HCT116 (cell line): ENCODE results near the gene CACNG5. TPM values are rescaled to one million over a fixed set of nuclear protein-coding genes. Genes with fewer than 3 reads are reported as not detected.

Experiments used
- ATAC-seq: fragments of 200-7000 bp; cut with Tn5 transposase; 2 replicates; pipeline ENCODE4 v1.9.1; 2020; ENCODE audit warnings: mild to moderate bottlenecking, moderate library complexity
- BruUV-seq: library from RNA; stranded (reverse); fragments of 400-500 nt; replicated peaks from 2 replicates; lab custom pipeline; 2021; lab: Mats Ljungman, UMichigan
- CTCF ChIA-PET: fragments of 300-600 bp; sonication (Branson Sonifier 250); formaldehyde crosslinking; loops from one replicate; lab custom pipeline; 2021; ENCODE audit warnings: antibody characterized with exemption; lab: Charles Lee
- POLR2A ChIA-PET: fragments of 300-600, 350-600 bp; sonication (Branson Sonifier 250); formaldehyde crosslinking; loops from one replicate; lab custom pipeline; 2021; ENCODE audit warnings: antibody characterized with exemption; lab: Charles Lee
- RAD21 ChIA-PET, 2 experiments: fragments of 300-600 bp; sonication (Branson Sonifier 250); formaldehyde crosslinking; loops; one replicate each; lab custom pipeline; 2023; ENCODE audit warnings: low total read pairs in 2 of 2; ENCODE audit not compliant: uncharacterized antibody in 2 of 2, unreplicated experiment in 2 of 2, low non-redundant PET in 1 of 2; lab: Charles Lee
- DNase-seq: peaks from one replicate; pipeline ENCODE4 v3.0.0-alpha.2; 2010; ENCODE audit warnings: low read depth, low spot score
- H2AFZ ChIP-seq: fragments of 200-600 bp; shearing (Covaris generic), sonication (generic); 2 replicates; pipeline ENCODE4 v1.6.1; 2017; ENCODE audit warnings: low read depth, mixed run types, mixed read lengths, antibody characterized with exemption, low read length; ENCODE audit not compliant: poor library complexity, severe bottlenecking
- H3K27ac ChIP-seq: 2 replicates; pipeline ENCODE4 v1.5.1; 2012; ENCODE audit warnings: low read depth, low read length
- H3K27me3 ChIP-seq: fragments of 200-600 bp; sonication (generic); 2 replicates; pipeline ENCODE4 v1.6.1; 2016; ENCODE audit warnings: mixed run types, low read length, mixed read lengths; ENCODE audit not compliant: insufficient read depth
- H3K36me3 ChIP-seq, 2 experiments: fragments of 200-500 bp in 1 of 2; fragments of 200-600 bp in 1 of 2; sonication (Bioruptor generic) in 1 of 2; sonication (generic) in 1 of 2; 2 replicates each; pipeline versions ENCODE4 v1.5.1 to v1.6.1; 2014 to 2016; ENCODE audit warnings: low read length in 2 of 2, inconsistent platforms in 1 of 2, mixed read lengths in 1 of 2, mixed run types in 1 of 2; ENCODE audit not compliant: insufficient read depth in 2 of 2, control insufficient read depth in 1 of 2
- H3K4me1 ChIP-seq, 2 experiments: fragments of 200-600 bp in 1 of 2; sonication (generic) in 1 of 2; 2 replicates each; pipeline versions ENCODE4 v1.5.1 to v1.6.1; 2012 to 2017; ENCODE audit warnings: low read length in 2 of 2, inconsistent platforms in 1 of 2, mild to moderate bottlenecking in 1 of 2, mixed read lengths in 1 of 2, mixed run types in 1 of 2, moderate library complexity in 1 of 2; ENCODE audit not compliant: insufficient read depth in 2 of 2, control insufficient read depth in 1 of 2
- H3K4me2 ChIP-seq: fragments of 200-600 bp; sonication (generic); 2 replicates; pipeline ENCODE4 v1.6.1; 2017; ENCODE audit warnings: mixed run types, low read length, mixed read lengths
- H3K4me3 ChIP-seq, 2 experiments: fragments of 200-600 bp in 1 of 2; sonication (generic) in 1 of 2; replicated peaks in 1 of 2; 2 replicates each; pipeline ENCODE4 v1.5.1; 2011 to 2016; ENCODE audit warnings: low read length in 2 of 2, control low read depth in 1 of 2, low read depth in 1 of 2, mild to moderate bottlenecking in 1 of 2, mixed read lengths in 1 of 2, mixed run types in 1 of 2
- H3K79me2 ChIP-seq: fragments of 200-600 bp; sonication (generic); 2 replicates; pipeline ENCODE4 v1.6.1; 2017; ENCODE audit warnings: mild to moderate bottlenecking, mixed run types, low read length, moderate library complexity, mixed read lengths; ENCODE audit not compliant: insufficient read depth
- H3K9ac ChIP-seq: fragments of 200-600 bp; sonication (generic); 2 replicates; pipeline ENCODE4 v1.6.1; 2016; ENCODE audit warnings: low read length, mixed read lengths
- H3K9me2 ChIP-seq: fragments of 200-600 bp; sonication (generic), shearing (Covaris generic); 2 replicates; pipeline ENCODE4 v1.6.1; 2017; ENCODE audit warnings: mixed run types, mild to moderate bottlenecking, moderate library complexity; ENCODE audit not compliant: insufficient read depth
- H3K9me3 ChIP-seq, 2 experiments: fragments of 200-500 bp in 1 of 2; fragments of 200-600 bp in 1 of 2; sonication (Bioruptor generic) in 1 of 2; sonication (generic) in 1 of 2; 2 replicates each; pipeline ENCODE4 v1.6.1; 2014 to 2017; ENCODE audit warnings: low read length in 2 of 2, mixed read lengths in 2 of 2, inconsistent platforms in 1 of 2, low read depth in 1 of 2, mild to moderate bottlenecking in 1 of 2, mixed run types in 1 of 2, moderate library complexity in 1 of 2; ENCODE audit not compliant: control insufficient read depth in 1 of 2, insufficient read depth in 1 of 2
- H4K20me1 ChIP-seq: fragments of 200-600 bp; sonication (generic), shearing (Covaris generic); 2 replicates; pipeline ENCODE4 v1.6.1; 2017; ENCODE audit warnings: mixed run types, mild to moderate bottlenecking, moderate library complexity; ENCODE audit not compliant: insufficient read depth
- EGR1 ChIP-seq: IDR thresholded peaks from 2 replicates; pipeline ENCODE4 v1.6.1; 2012; ENCODE audit warnings: low read depth
- EZH2phosphoT487 ChIP-seq: fragments of 200-600 bp; IDR thresholded peaks from 2 replicates; pipeline ENCODE4 v1.6.1; 2018; ENCODE audit warnings: antibody characterized with exemption, borderline replicate concordance
- FOSL1 ChIP-seq: IDR thresholded peaks from 2 replicates; pipeline ENCODE4 v1.6.1; 2012; ENCODE audit warnings: low read depth
- JUND ChIP-seq: IDR thresholded peaks from 2 replicates; pipeline ENCODE4 v1.6.1; 2012
- POLR2A ChIP-seq: IDR thresholded peaks from 2 replicates; pipeline ENCODE4 v1.7.0; 2011; ENCODE audit warnings: borderline replicate concordance; ENCODE audit not compliant: insufficient read depth, insufficient read length; ENCODE audit errors: extremely low read depth
- SP1 ChIP-seq: IDR thresholded peaks from 2 replicates; pipeline ENCODE4 v1.6.1; 2012; ENCODE audit warnings: low read depth
- YY1 ChIP-seq: IDR thresholded peaks from 2 replicates; pipeline ENCODE4 v1.6.1; 2011; ENCODE audit warnings: low read length, low read depth, moderate library complexity, mild to moderate bottlenecking; ENCODE audit not compliant: insufficient replicate concordance; ENCODE audit errors: extremely low read depth
- ZFX ChIP-seq: fragments of 450-650 bp; IDR thresholded peaks from 2 replicates; pipeline ENCODE4 v1.6.1; 2017
- ZNF274 ChIP-seq: fragments of 200-500 bp; sonication (Bioruptor generic); IDR thresholded peaks from 2 replicates; pipeline ENCODE4 v1.6.1; 2014; ENCODE audit warnings: mild to moderate bottlenecking, low read depth, low read length, inconsistent platforms
- intact Hi-C: fragments of 100-400 bp; cut with micrococcal nuclease; formaldehyde crosslinking; loops from 2 replicates; pipeline ENCODE4 v1.10.0; 2022
- total RNA-seq: library from RNA; stranded (reverse); gene quantifications from one replicate; pipeline ENCODE4 v1.2.1, GENCODE V29; 2021; ENCODE audit not compliant: unreplicated experiment
- TF ChIP-seq, protein P1 (sequence below): IDR thresholded peaks from 2 replicates; pipeline ENCODE4 v1.6.1; 2012
- TF ChIP-seq, protein P2 (sequence below): IDR thresholded peaks from 2 replicates; pipeline ENCODE4 v1.6.1; 2012; ENCODE audit warnings: low read depth
- TF ChIP-seq, protein P3 (sequence below), 3 experiments: fragments of 200-600 bp in 1 of 3; sonication (generic) in 1 of 3; IDR thresholded peaks in 2 of 3; conservative IDR thresholded peaks in 1 of 3; 2 replicates each; pipeline ENCODE4 v1.5.1; 2012 to 2017; ENCODE audit warnings: low read depth in 2 of 3, low read length in 2 of 3, antibody characterized with exemption in 1 of 3, borderline replicate concordance in 1 of 3, control low read depth in 1 of 3, mild to moderate bottlenecking in 1 of 3, mixed read lengths in 1 of 3, mixed run types in 1 of 3, moderate library complexity in 1 of 3; ENCODE audit not compliant: insufficient read depth in 1 of 3

Gene CACNG5
- total RNA-seq, 1 experiment from 2014 or later = not detected

DNA sequence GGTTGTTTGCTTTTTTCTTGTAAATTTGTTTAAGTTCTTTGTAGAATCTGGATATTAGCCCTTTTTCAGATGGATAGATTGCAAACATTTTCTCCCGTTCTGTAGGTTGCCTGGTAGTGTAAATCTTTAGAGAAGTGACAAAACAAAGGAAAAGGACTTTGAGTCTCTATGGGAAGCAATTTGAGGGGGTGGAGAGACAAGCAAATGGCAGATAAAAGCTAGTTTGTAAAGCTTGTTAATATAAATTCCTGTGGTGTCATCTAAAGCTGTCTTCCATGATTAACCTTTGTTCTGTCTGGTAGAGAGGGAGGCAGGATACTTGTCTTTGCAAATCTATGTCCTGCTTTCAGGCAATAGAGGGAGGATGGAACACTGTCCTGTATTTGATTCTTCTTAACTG is 89.0 kb downstream of the CACNG5 start:
- Histone ChIP-seq H4K20me1 (no peaks in the 10 kb centered on the region), H3K36me3 (no peaks in the 10 kb centered on the region), H3K9me3 (no peaks in the 10 kb centered on the region), H3K4me3 (no peak overlapping the region), H3K27me3 (no peaks in the 10 kb centered on the region), H3K4me1 (peaks cover 0 to 3% of the 10 kb centered on the region in 2 experiments; a peak in 1 of 4 replicates), H3K4me2 (no peak overlapping the region), H2AFZ (no peak overlapping the region), H3K27ac (no peak overlapping the region), H3K9ac (no peak overlapping the region), H3K9me2 (no peaks in the 10 kb centered on the region), H3K79me2 (no peaks in the 10 kb centered on the region)
- ChIA-PET RAD21 (no interaction called here), POLR2A (no interaction called here), CTCF (no interaction called here)
- TF ChIP-seq FOSL1 = no peak
- no peak for TF ChIP-seq EZH2phosphoT487
- TF ChIP-seq, protein P1, sequence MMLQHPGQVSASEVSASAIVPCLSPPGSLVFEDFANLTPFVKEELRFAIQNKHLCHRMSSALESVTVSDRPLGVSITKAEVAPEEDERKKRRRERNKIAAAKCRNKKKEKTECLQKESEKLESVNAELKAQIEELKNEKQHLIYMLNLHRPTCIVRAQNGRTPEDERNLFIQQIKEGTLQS = no peak
- TF ChIP-seq YY1 = no peak
- TF ChIP-seq ZFX = no peak
- TF ChIP-seq ZNF274 = no peak
- TF ChIP-seq EGR1 = no peak
- no peak for TF ChIP-seq POLR2A
- BruUV-seq = no TSS peak
- DNase-seq = no peak
- ATAC-seq = no peak
- intact Hi-C loops = no loop called here

DNA sequence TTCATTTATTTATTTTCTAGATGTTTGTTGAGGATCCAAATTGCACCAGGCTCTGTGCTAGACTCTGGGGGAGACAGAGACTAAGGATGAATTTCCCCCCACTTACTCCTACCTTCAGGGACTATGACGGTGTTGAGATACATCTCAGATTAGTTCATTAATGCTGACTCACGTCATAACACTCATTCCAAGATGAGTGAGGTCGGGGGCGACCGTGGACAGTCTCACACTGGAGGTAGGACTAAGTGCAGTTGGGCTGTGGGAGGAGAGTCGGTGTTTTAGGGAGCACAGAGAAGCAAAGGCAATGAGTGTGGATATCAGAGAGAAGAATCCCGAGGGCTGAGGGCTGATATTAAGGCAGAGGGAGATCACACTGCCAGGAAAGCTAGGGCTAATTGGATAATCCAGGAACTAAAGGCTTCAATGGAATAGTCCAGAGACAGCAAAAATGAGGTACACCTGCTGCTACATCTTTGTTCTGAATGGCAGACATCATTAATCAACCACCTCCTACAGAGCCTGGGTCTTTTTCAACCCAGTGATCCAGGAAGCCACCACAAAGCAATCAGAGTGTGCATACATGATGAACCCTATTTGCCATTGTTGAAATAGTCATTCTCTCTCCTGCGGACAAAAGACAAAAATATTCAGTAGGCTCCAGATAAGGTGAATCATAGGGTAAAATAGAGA is 91.0 kb downstream of the CACNG5 start:
- DNase-seq (no peak), ATAC-seq (no peak)
- RAD21 ChIA-PET = no interaction called here
- no peak overlapping the region for H3K27ac ChIP-seq
- H3K36me3 ChIP-seq = no peaks in the 10 kb centered on the region
- H3K9ac ChIP-seq = no peak overlapping the region
- intact Hi-C loops = no loop called here
- no peaks in the 10 kb centered on the region for H3K79me2 ChIP-seq
- H3K9me3 ChIP-seq = no peaks in the 10 kb centered on the region
- no TSS peak for BruUV-seq
- no peaks in the 10 kb centered on the region for H4K20me1 ChIP-seq
- H3K9me2 ChIP-seq = no peaks in the 10 kb centered on the region
- peaks cover 3 to 7% of the 10 kb centered on the region in 2 experiments; a peak in 3 of 4 replicates for H3K4me1 ChIP-seq
- no peak overlapping the region for H3K4me3 ChIP-seq
- no peak overlapping the region for H2AFZ ChIP-seq
- POLR2A ChIA-PET = no interaction called here
- TF ChIP-seq, protein P2, sequence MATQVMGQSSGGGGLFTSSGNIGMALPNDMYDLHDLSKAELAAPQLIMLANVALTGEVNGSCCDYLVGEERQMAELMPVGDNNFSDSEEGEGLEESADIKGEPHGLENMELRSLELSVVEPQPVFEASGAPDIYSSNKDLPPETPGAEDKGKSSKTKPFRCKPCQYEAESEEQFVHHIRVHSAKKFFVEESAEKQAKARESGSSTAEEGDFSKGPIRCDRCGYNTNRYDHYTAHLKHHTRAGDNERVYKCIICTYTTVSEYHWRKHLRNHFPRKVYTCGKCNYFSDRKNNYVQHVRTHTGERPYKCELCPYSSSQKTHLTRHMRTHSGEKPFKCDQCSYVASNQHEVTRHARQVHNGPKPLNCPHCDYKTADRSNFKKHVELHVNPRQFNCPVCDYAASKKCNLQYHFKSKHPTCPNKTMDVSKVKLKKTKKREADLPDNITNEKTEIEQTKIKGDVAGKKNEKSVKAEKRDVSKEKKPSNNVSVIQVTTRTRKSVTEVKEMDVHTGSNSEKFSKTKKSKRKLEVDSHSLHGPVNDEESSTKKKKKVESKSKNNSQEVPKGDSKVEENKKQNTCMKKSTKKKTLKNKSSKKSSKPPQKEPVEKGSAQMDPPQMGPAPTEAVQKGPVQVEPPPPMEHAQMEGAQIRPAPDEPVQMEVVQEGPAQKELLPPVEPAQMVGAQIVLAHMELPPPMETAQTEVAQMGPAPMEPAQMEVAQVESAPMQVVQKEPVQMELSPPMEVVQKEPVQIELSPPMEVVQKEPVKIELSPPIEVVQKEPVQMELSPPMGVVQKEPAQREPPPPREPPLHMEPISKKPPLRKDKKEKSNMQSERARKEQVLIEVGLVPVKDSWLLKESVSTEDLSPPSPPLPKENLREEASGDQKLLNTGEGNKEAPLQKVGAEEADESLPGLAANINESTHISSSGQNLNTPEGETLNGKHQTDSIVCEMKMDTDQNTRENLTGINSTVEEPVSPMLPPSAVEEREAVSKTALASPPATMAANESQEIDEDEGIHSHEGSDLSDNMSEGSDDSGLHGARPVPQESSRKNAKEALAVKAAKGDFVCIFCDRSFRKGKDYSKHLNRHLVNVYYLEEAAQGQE = no peak
- TF ChIP-seq JUND (no peak), SP1 (no peak), POLR2A (no peak), ZFX (no peak)
- TF ChIP-seq, protein P3, sequence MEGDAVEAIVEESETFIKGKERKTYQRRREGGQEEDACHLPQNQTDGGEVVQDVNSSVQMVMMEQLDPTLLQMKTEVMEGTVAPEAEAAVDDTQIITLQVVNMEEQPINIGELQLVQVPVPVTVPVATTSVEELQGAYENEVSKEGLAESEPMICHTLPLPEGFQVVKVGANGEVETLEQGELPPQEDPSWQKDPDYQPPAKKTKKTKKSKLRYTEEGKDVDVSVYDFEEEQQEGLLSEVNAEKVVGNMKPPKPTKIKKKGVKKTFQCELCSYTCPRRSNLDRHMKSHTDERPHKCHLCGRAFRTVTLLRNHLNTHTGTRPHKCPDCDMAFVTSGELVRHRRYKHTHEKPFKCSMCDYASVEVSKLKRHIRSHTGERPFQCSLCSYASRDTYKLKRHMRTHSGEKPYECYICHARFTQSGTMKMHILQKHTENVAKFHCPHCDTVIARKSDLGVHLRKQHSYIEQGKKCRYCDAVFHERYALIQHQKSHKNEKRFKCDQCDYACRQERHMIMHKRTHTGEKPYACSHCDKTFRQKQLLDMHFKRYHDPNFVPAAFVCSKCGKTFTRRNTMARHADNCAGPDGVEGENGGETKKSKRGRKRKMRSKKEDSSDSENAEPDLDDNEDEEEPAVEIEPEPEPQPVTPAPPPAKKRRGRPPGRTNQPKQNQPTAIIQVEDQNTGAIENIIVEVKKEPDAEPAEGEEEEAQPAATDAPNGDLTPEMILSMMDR (IDR thresholded peaks at IDR 0.05 in 2 of 3, conservative IDR thresholded peaks at IDR 0.05 in 1 of 3; ENCODE audit: borderline replicate concordance in 1 of 3, insufficient read depth in 1 of 3, low read depth in 2 of 3, low read length in 2 of 3) = no peak
- no peak overlapping the region for H3K4me2 ChIP-seq
- no peaks in the 10 kb centered on the region for H3K27me3 ChIP-seq
- CTCF ChIA-PET = interaction anchor here (1.1 to 1.5 kb wide), 2 partner anchors 11 to 20 kb away, joined by 3 to 4 read pairs; no protein-coding TSS in a partner anchor
